Endometrial microvascular endothelial cells (primary cell): Measurements from ENCODE around the gene ACTL10. TPM values are rescaled to one million over a fixed set of nuclear protein-coding genes. Genes with fewer than 3 reads are reported as not detected.

Experiments used
- in situ Hi-C: cut with HindIII; loops from 2 replicates; pipeline ENCODE4 v1.10.0; 2017; ENCODE audit warnings: low sequenced_read_pairs, low pct_unique_long_range_greater_than_20kb; ENCODE audit errors: inconsistent ontology term
- total RNA-seq: library from RNA; depleted of rRNA; stranded (reverse); fragments of >200 nt; gene quantifications from one replicate; pipeline ENCODE4 v1.2.3, GENCODE V29; 2015; ENCODE audit errors: inconsistent ontology term

ACTL10 gene
- total RNA-seq, 1 donor from 2014 or later, result 2.1 TPM

- in situ Hi-C loops, result no loop called here
These were observed 6.6 kb upstream of the ACTL10 start for GRCh38 chr20:33660035-33660684.

DNA sequence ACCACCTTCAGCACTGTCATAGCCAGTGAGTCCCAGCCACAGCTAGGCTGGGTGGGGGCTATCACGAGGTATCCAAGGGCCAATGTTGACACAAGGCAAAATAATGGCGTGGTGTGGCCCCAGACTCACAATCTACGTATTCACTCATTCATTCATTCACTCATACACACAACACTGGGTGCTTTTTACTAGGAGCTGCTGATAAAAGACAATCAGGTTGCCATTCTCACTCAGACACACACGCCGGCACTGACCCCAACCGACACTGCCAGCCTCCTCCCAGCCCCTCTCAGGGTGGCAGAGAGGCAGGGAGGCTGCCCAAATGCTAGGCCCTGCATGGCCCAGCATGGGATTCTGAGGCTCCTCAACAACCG is 6.1 kb upstream of the ACTL10 start:
- in situ Hi-C loops, result no loop called here

- in situ Hi-C loops, result no loop called here
These were observed 4.6 kb upstream of the ACTL10 start, which contains the start of gene C20orf144 for GRCh38 chr20:33662172-33662571. Gene C20orf144 (plus strand): TSS chr20:33662327. CDS start chr20:33662346, 19 bp downstream.

DNA sequence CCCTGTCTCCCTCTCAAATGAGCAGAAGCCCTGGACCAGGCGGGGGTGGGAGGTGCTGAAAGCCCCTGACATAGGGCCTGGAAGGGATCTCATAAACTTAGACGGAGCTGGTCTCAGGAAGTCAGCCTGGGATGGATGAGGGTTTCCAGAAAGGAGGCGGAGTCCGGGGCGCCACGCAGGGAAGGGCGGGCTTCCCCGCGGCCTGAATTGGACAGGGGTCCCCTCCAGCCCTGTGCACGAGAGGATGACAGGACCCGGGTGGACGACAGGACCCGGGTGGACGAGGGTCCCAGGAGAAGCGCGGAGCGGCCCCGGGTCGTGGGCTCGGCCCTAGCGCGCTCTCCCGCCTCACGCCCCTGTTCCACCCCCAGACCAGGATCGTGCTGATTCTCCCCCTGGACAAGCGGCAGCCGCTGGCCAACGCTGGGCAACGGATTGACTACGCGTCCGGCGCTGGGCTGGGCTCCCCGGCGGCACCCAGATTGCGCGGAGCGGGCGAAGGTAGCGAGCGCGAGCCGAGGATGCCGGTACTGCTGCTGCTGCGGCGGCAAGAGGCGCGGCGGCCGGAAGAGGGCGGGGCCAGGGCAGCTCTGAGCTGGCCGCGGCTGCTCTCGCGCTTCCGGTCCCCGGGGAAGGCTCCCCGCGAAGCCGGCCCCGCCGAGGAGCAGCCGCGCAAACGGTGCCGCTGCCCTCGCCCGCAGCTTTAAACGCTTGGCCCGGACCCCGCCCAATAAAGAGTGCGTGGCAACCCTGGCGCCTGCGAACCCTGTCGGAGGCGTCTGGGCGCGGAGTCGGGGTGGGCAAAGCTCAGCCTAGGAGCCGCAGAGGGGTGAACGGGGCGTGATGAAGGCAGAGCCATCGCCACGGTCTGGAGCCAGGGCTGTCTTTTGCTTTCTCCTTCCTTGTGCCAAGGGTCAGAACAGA is 3.3 kb upstream of the ACTL10 start:
- in situ Hi-C loops, result no loop called here

GRCh38 chr20:33664085-33664761 is 2.5 kb upstream of the ACTL10 start:
- in situ Hi-C loops, result no loop called here

DNA sequence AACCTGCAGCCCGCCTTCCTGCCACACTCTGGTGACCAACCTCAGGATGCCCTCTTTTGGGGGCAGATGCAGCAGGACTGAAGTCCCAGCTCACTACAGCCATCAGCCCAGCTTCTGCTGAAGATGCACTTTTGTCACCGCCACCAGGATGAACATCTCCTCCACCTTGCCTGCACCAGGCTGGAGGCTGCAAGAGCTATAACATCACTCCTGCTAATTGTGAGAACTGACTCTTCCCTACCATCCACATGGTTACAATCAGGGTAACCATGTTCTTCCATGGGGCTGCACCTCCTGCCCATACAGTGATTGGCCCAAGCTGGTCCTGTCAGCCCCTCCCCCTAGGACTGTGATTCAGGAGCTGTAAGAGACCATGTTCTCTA is 2.0 kb upstream of the ACTL10 start:
- in situ Hi-C loops, result no loop called here

DNA sequence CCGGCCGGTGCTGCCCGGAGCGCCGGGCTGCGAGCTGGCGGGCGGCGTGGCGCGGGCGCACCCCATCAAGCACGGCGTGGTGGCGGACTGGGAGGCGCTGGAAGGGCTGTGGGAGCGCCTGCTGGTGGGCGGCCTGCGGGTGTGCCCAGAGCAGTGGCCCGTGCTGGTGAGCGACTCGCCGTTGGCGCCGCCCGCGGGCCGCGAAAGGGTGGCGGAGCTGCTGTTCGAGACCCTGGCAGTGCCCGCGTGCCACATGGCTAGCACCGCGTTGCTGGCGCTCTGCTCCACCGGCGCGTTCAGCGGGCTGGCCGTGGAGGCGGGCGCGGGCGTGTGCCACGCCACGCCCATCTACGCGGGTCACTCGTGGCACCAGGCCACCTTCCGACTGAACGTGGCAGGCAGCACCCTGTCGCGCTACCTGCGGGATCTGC is 517 bp downstream of the ACTL10 start:
- in situ Hi-C loops, result no loop called here

DNA sequence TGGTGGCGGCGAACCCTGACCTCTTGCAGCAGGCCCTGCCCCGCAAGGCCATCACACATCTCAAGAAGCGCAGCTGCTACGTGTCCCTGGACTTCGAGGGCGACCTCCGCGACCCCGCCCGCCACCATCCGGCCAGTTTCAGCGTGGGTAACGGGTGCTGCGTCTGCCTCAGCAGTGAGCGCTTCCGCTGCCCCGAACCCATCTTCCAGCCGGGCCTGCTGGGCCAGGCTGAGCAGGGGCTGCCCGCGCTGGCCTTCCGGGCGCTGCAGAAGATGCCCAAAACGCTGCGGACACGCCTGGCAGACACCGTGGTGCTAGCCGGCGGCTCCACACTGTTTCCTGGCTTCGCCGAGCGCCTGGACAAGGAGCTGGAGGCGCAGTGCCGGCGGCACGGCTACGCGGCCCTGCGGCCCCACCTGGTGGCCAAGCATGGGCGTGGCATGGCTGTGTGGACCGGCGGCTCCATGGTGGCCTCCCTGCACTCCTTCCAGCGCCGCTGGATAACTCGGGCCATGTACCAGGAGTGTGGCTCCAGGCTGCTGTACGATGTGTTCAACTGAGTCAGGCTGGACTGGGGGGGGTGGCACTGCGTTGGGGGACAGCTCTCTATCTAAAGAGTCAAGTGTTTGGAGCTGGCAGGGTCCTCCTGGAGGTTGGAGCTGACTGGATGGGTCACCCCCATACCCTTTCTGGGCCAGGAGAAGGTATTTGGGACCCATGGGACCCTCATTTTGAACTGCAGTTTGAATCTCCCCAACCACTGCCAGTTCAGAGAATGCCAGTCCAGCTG is 1.1 kb downstream of the ACTL10 start:
- in situ Hi-C loops, result no loop called here

DNA sequence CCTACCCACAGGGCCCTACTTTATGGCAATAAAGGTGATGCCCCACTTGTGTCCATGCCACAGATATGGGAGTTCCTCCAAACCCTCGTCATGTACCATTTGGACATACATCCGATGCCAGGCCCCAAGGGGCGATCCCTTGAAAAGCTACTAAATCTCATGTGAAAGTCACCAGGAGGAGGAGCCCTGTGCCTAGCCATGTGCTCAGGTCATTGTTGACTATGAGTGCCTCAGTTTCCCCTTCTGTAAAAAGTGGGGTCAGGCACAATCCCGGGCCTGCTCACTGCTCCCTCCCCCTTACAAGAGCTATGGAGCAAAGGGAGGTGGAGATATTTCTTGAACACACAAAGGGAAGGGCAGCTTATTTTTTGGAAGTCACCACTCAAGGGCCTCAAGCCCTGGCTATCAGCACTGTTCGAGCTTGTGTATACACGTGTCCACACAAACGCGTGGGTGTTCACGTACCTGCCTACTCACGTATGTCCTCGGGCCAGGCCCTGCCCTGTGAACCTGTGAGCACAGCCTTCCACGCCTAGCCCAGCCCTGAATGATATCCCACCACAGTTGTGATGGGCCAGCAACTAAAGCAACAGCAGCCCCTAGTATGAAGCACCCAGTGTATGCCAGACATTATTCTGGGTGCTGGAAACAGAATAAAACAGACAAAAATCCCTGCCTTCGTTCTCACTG is 1.9 kb downstream of the ACTL10 start:
- in situ Hi-C loops, result no loop called here

GRCh38 chr20:33669224-33669623 is 2.5 kb downstream of the ACTL10 start:
- in situ Hi-C loops, result no loop called here

GRCh38 chr20:33669873-33670640 is 3.3 kb downstream of the ACTL10 start:
- in situ Hi-C loops, result no loop called here

- in situ Hi-C loops, result no loop called here
These were observed 4.2 kb downstream of the ACTL10 start for GRCh38 chr20:33670715-33671499.

DNA sequence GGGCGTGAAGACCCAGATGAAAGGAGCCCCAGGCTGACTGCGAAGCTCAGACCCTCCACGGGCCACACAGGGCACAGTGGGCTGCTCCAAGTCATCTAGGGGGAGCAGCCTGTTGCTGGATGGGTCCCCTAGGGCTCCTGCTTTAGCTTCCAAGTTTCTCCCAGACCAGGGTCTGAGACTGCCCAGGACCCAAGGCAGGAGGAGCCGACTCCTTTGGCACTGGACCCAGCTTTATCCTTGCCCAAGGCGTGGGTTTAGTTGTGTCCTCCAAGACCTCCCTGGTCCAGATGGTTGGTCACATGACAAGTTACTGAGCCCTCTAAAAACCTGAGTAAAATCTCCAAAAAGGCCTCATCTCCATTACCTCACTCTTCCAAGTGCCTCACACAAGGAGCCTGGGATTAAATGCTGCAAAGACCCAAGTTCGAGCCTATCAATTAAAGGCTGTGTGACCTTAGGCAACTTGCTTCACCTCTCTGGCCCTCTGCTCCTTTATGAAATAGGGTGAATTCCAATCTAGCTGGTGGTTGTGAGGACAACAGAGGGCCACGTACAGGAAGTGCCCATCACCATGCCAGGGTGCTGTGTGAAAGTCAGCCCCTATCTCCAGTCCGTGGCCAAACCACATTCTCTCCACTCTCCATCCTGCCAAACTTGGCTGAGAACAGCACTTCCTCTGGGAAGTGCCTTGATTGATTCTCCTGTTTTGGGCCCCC is 5.0 kb downstream of the ACTL10 start:
- in situ Hi-C loops, result no loop called here

DNA sequence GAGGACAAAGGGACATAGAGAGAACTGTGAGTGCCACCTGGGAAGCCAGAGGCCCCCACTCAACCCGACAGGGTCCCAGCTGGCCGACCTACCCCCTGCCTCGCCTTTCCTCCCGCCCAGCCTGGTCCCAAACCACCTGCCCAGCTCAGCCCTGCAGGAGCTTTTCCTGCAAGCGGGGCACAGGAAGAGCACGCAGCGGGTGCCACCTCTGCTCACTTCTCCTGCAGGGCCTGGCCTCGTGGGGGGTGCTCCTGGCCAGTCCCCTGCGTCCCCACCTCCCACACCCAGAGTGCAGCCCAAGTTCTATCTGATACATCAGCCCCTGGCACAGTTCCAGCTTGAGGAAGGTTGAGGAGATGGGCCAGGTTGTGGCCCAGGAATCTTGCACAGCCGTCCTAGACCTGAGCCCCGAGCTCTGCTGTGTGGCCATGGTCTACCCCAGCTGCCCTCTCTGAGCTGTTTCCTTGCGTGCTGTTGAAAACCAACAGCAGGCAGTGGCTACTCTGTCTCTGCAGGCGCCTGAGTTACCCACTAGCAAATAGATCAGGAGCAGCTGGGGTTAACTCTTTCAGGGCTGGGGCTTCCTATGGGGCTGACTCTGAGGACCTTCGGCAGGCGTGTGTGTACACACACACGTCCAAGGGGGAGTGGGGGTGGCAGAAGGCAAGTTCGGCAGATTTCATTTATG is 5.8 kb downstream of the ACTL10 start:
- in situ Hi-C loops, result no loop called here

DNA sequence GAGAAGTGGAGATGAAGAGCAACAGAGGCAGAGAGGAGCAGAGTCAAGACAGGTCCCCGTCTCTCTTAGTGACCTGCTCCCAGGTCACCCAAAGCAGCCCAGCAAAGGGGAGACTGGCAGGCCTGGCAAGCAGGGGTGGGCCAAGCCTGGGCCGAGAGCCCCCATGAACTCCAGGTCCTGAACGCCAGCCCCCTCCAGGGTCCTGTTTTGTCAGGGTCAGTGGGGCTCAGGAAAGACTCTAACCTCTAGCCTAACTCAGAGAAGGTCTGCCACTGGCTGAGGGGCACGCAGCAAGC is 6.3 kb downstream of the ACTL10 start:
- in situ Hi-C loops, result no loop called here
